ENCODE data around the gene RASA3. TPM values are rescaled to one million over a fixed set of nuclear protein-coding genes. Genes with fewer than 3 reads are reported as not detected.

Gene RASA3
- total RNA-seq, 1 experiment from 2014 or later: 22.3 TPM

DNA sequence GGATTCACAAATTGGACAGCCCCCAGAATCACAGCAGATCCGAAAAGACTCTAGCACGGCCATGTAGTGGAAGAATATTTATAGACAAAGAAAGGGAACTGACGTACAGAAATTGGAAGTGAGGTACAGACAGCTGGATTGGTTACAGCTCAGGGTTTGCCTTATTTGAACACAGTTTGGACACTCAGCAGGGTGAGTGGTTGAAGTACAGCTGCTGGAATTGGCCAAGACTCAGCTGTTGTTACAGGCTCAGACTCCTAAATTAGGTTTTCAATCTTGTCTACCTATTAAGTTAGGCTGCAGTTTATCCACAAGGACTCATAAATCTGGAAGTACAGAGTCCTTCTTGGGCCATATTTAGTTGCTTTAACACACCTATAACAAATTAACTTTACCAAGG lies 40.8 kb upstream of the RASA3 start:
- no peak for DNase-seq (ENCODE audit: low spot score)
- POLR2A ChIA-PET: no interaction called here
- CTCF ChIA-PET: interaction anchor here (0.6 kb wide), 1 partner anchor 74 kb away, joined by 3 read pairs; no protein-coding TSS in a partner anchor
- ATAC-seq: no peak
- Mint-ChIP-seq H3K9me3 (peaks cover 27% of the 10 kb centered on the region), H3K4me3 (no peak overlapping the region), H3K36me3 (0 out of 2 replicates have a peak, but pooled peaks cover 4% of the 10 kb centered on the region), H3K27ac (no peak overlapping the region), H3K4me1 (no peaks in the 10 kb centered on the region), H3K27me3 (ENCODE audit: low read depth) (no peaks in the 10 kb centered on the region)
- TF ChIP-seq, protein P1, sequence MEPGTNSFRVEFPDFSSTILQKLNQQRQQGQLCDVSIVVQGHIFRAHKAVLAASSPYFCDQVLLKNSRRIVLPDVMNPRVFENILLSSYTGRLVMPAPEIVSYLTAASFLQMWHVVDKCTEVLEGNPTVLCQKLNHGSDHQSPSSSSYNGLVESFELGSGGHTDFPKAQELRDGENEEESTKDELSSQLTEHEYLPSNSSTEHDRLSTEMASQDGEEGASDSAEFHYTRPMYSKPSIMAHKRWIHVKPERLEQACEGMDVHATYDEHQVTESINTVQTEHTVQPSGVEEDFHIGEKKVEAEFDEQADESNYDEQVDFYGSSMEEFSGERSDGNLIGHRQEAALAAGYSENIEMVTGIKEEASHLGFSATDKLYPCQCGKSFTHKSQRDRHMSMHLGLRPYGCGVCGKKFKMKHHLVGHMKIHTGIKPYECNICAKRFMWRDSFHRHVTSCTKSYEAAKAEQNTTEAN (CRISPR knock-in tag; IDR thresholded peaks at IDR 0.05): no peak
- TF ChIP-seq CREM (CRISPR knock-in tag; IDR thresholded peaks at IDR 0.05) (no peak), MYBL2 (CRISPR knock-in tag; IDR thresholded peaks at IDR 0.05) (no peak), ATF1 (CRISPR knock-in tag; IDR thresholded peaks at IDR 0.05) (no peak), TCF7 (CRISPR knock-in tag; IDR thresholded peaks at IDR 0.05; ENCODE audit: low read depth) (no peak), FOXK1 (CRISPR knock-in tag; IDR thresholded peaks at IDR 0.05) (no peak), MXD4 (CRISPR knock-in tag; IDR thresholded peaks at IDR 0.05; ENCODE audit: borderline replicate concordance) (no peak), PRRX2 (CRISPR knock-in tag; IDR thresholded peaks at IDR 0.05) (no peak)
- TF ChIP-seq, protein P2, sequence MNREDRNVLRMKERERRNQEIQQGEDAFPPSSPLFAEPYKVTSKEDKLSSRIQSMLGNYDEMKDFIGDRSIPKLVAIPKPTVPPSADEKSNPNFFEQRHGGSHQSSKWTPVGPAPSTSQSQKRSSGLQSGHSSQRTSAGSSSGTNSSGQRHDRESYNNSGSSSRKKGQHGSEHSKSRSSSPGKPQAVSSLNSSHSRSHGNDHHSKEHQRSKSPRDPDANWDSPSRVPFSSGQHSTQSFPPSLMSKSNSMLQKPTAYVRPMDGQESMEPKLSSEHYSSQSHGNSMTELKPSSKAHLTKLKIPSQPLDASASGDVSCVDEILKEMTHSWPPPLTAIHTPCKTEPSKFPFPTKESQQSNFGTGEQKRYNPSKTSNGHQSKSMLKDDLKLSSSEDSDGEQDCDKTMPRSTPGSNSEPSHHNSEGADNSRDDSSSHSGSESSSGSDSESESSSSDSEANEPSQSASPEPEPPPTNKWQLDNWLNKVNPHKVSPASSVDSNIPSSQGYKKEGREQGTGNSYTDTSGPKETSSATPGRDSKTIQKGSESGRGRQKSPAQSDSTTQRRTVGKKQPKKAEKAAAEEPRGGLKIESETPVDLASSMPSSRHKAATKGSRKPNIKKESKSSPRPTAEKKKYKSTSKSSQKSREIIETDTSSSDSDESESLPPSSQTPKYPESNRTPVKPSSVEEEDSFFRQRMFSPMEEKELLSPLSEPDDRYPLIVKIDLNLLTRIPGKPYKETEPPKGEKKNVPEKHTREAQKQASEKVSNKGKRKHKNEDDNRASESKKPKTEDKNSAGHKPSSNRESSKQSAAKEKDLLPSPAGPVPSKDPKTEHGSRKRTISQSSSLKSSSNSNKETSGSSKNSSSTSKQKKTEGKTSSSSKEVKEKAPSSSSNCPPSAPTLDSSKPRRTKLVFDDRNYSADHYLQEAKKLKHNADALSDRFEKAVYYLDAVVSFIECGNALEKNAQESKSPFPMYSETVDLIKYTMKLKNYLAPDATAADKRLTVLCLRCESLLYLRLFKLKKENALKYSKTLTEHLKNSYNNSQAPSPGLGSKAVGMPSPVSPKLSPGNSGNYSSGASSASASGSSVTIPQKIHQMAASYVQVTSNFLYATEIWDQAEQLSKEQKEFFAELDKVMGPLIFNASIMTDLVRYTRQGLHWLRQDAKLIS (CRISPR knock-in tag; IDR thresholded peaks at IDR 0.05; ENCODE audit: borderline replicate concordance): no peak
- TF ChIP-seq, protein P3, sequence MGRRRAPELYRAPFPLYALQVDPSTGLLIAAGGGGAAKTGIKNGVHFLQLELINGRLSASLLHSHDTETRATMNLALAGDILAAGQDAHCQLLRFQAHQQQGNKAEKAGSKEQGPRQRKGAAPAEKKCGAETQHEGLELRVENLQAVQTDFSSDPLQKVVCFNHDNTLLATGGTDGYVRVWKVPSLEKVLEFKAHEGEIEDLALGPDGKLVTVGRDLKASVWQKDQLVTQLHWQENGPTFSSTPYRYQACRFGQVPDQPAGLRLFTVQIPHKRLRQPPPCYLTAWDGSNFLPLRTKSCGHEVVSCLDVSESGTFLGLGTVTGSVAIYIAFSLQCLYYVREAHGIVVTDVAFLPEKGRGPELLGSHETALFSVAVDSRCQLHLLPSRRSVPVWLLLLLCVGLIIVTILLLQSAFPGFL (CRISPR knock-in tag; IDR thresholded peaks at IDR 0.05; ENCODE audit: borderline replicate concordance): no peak
- TF ChIP-seq, protein P4, sequence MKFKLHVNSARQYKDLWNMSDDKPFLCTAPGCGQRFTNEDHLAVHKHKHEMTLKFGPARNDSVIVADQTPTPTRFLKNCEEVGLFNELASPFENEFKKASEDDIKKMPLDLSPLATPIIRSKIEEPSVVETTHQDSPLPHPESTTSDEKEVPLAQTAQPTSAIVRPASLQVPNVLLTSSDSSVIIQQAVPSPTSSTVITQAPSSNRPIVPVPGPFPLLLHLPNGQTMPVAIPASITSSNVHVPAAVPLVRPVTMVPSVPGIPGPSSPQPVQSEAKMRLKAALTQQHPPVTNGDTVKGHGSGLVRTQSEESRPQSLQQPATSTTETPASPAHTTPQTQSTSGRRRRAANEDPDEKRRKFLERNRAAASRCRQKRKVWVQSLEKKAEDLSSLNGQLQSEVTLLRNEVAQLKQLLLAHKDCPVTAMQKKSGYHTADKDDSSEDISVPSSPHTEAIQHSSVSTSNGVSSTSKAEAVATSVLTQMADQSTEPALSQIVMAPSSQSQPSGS (CRISPR knock-in tag; IDR thresholded peaks at IDR 0.05; ENCODE audit: borderline replicate concordance, low read depth): no peak
- TF ChIP-seq, protein P5, sequence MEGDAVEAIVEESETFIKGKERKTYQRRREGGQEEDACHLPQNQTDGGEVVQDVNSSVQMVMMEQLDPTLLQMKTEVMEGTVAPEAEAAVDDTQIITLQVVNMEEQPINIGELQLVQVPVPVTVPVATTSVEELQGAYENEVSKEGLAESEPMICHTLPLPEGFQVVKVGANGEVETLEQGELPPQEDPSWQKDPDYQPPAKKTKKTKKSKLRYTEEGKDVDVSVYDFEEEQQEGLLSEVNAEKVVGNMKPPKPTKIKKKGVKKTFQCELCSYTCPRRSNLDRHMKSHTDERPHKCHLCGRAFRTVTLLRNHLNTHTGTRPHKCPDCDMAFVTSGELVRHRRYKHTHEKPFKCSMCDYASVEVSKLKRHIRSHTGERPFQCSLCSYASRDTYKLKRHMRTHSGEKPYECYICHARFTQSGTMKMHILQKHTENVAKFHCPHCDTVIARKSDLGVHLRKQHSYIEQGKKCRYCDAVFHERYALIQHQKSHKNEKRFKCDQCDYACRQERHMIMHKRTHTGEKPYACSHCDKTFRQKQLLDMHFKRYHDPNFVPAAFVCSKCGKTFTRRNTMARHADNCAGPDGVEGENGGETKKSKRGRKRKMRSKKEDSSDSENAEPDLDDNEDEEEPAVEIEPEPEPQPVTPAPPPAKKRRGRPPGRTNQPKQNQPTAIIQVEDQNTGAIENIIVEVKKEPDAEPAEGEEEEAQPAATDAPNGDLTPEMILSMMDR (IDR thresholded peaks at IDR 0.05): no peak

DNA sequence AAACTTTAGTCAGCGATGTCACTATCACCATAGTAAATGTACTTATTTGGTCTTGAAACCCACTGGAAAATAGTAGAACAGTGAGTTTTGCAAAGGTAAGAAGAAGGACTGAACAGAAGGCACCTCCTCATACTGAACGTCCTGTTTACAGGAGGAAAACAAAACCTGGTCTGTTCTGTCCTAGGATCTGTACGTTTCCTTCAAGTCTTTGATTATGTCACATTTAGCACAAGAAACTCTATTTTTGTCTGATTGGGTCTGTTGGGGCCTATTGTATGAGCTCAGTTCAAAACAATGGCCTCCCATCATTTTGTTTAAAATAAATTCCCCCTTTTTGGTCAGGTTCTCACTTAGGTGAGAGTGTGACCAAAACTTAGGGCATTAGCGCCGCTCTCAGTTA lies 35.5 kb upstream of the RASA3 start:
- DNase-seq (ENCODE audit: low spot score) (no peak), ATAC-seq (no peak)
- Mint-ChIP-seq H3K4me1 (no peaks in the 10 kb centered on the region), H3K4me3 (no peak overlapping the region), H3K27ac (no peak overlapping the region), H3K27me3 (ENCODE audit: low read depth) (peaks cover 2% of the 10 kb centered on the region; the same call in 1 of the 2 replicates), H3K36me3 (0 out of 2 replicates have a peak, but pooled peaks cover 2% of the 10 kb centered on the region), H3K9me3 (peaks cover 16% of the 10 kb centered on the region)
- POLR2A ChIA-PET: no interaction called here
- CTCF ChIA-PET: no interaction called here
- TF ChIP-seq, protein P6, sequence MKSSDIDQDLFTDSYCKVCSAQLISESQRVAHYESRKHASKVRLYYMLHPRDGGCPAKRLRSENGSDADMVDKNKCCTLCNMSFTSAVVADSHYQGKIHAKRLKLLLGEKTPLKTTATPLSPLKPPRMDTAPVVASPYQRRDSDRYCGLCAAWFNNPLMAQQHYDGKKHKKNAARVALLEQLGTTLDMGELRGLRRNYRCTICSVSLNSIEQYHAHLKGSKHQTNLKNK (CRISPR knock-in tag; IDR thresholded peaks at IDR 0.05): no peak
- TF ChIP-seq ZNF263 (CRISPR knock-in tag; IDR thresholded peaks at IDR 0.05; ENCODE audit: low read depth): no peak
- no peak for TF ChIP-seq OVOL2 (CRISPR knock-in tag; IDR thresholded peaks at IDR 0.05; ENCODE audit: borderline replicate concordance)
- TF ChIP-seq ZNF219 (CRISPR knock-in tag; IDR thresholded peaks at IDR 0.05; ENCODE audit: borderline replicate concordance): no peak
- TF ChIP-seq, protein P7, sequence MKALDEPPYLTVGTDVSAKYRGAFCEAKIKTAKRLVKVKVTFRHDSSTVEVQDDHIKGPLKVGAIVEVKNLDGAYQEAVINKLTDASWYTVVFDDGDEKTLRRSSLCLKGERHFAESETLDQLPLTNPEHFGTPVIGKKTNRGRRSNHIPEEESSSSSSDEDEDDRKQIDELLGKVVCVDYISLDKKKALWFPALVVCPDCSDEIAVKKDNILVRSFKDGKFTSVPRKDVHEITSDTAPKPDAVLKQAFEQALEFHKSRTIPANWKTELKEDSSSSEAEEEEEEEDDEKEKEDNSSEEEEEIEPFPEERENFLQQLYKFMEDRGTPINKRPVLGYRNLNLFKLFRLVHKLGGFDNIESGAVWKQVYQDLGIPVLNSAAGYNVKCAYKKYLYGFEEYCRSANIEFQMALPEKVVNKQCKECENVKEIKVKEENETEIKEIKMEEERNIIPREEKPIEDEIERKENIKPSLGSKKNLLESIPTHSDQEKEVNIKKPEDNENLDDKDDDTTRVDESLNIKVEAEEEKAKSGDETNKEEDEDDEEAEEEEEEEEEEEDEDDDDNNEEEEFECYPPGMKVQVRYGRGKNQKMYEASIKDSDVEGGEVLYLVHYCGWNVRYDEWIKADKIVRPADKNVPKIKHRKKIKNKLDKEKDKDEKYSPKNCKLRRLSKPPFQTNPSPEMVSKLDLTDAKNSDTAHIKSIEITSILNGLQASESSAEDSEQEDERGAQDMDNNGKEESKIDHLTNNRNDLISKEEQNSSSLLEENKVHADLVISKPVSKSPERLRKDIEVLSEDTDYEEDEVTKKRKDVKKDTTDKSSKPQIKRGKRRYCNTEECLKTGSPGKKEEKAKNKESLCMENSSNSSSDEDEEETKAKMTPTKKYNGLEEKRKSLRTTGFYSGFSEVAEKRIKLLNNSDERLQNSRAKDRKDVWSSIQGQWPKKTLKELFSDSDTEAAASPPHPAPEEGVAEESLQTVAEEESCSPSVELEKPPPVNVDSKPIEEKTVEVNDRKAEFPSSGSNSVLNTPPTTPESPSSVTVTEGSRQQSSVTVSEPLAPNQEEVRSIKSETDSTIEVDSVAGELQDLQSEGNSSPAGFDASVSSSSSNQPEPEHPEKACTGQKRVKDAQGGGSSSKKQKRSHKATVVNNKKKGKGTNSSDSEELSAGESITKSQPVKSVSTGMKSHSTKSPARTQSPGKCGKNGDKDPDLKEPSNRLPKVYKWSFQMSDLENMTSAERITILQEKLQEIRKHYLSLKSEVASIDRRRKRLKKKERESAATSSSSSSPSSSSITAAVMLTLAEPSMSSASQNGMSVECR (CRISPR knock-in tag; IDR thresholded peaks at IDR 0.05; ENCODE audit: borderline replicate concordance): no peak
- TF ChIP-seq NR3C1 (CRISPR knock-in tag; conservative IDR thresholded peaks at IDR 0.05; ENCODE audit: low read depth): no peak
